Fibroblast of upper back skin (primary cell): ENCODE data around the gene URI1.
A peak's percentile ranks its signal among the peaks of the same experiment; 100 is the strongest.
"Not testable (repeated sequence)": the region's sequence is repeated elsewhere in the genome, so short reads cannot be mapped to it uniquely, and the experiment has no call there.

Experiments used
- DNase-seq: peaks from one replicate; pipeline ENCODE4 v3.0.0-alpha.2; 2013

The URI1 gene

GRCh38 chr19:30028118-30028991 lies 86.3 kb downstream of the URI1 start:
- no peak for DNase-seq

- no peak for DNase-seq
These were observed 86.9 kb downstream of the URI1 start for GRCh38 chr19:30028992-30029343.

- peak; percentile 60 for DNase-seq
These were observed 87.9 kb downstream of the URI1 start for GRCh38 chr19:30029721-30030510.

GRCh38 chr19:30034321-30034720 lies 92.3 kb downstream of the URI1 start:
- no peak for DNase-seq

GRCh38 chr19:30036154-30037129 lies 94.4 kb downstream of the URI1 start:
- peak; percentile 51 for DNase-seq

- no peak for DNase-seq
These were observed 95.8 kb downstream of the URI1 start for GRCh38 chr19:30037835-30038234.

- DNase-seq, result not testable (repeated sequence)
These were observed 99.9 kb downstream of the URI1 start for GRCh38 chr19:30041931-30042330.

- DNase-seq, result not testable (repeated sequence)
These were observed 101.0 kb downstream of the URI1 start for GRCh38 chr19:30043008-30043407.

GRCh38 chr19:30044273-30045248 lies 102.5 kb downstream of the URI1 start:
- DNase-seq, result no peak

- DNase-seq, result peak; percentile 18
These were observed 104.5 kb downstream of the URI1 start for GRCh38 chr19:30046522-30046921.

- no peak for DNase-seq
These were observed 105.4 kb downstream of the URI1 start for GRCh38 chr19:30047432-30047831.

GRCh38 chr19:30049226-30049625 lies 107.2 kb downstream of the URI1 start:
- no peak for DNase-seq

GRCh38 chr19:30049846-30050667 lies 108.0 kb downstream of the URI1 start:
- DNase-seq, result no peak

- DNase-seq, result no peak
These were observed 110.4 kb downstream of the URI1 start for GRCh38 chr19:30052122-30053075.

GRCh38 chr19:30053558-30053957 lies 111.5 kb downstream of the URI1 start:
- DNase-seq, result no peak

GRCh38 chr19:30054210-30054609 lies 112.2 kb downstream of the URI1 start:
- no peak for DNase-seq

GRCh38 chr19:30056580-30056979 lies 114.5 kb downstream of the URI1 start:
- no peak for DNase-seq

GRCh38 chr19:30059741-30060457 lies 117.9 kb downstream of the URI1 start:
- no peak for DNase-seq
